ENCODE measurements around the gene RPL29.

The RPL29 gene

DNA sequence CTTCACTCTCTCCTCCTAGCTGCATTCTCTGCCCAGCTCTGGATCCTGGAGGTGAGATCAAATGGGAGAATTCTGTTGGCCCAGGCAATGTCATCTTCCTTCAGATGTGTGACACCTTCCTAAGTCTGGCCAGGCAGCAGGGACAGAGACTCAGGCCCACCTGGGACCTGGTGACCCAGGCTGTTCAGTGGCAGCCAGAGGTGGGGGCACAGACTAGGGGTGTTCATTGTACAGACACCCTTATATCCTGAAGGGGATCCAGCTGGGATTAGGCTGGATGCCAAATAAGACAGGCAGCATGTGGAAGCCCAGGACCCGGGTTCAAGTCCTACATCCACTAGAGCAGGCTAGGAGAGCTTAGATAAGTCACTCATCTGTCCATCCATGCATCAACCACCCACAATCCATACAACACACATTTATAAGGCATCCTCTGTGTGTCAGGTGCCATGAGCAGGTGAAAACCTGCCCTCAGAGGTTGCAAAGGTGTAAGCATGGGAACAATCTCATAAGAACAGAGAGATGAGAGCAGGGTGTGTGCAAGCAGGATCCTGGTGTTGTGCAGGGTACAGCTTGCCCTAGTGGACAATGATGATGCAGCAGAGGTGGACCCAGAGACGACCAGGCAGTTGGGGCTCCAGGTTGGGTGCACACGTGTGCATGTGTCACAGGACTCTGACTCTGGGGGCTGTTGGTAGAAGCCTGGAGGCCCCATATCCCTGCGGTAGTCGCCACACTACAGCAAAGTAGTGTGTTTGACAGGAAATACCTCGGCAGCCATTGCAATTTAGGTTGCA lies 18.3 kb upstream of the RPL29 start:
- no peaks in the 10 kb centered on the region for H3K9me3 ChIP-seq (ENCODE audit: insufficient read depth, low read length)
- peaks cover 15% of the 10 kb centered on the region for H3K4me1 ChIP-seq (ENCODE audit: insufficient read depth, insufficient read length)
- no peaks in the 10 kb centered on the region for H3K36me3 ChIP-seq (ENCODE audit: insufficient read depth, insufficient read length, low read length)
- DNase-seq (ENCODE audit: low read depth, low spot score), result no peak
- no peaks in the 10 kb centered on the region for H3K27me3 ChIP-seq (ENCODE audit: insufficient read depth, insufficient read length)
- H3K4me3 ChIP-seq (ENCODE audit: insufficient read length, low read depth), result no peak overlapping the region
- TF ChIP-seq ZNF274 (IDR thresholded peaks at IDR 0.05; ENCODE audit: low read depth, low read length) (no peak), SUZ12 (IDR thresholded peaks at IDR 0.05; ENCODE audit: extremely low read depth, insufficient read depth, insufficient read length) (no peak), YY1 (IDR thresholded peaks at IDR 0.05; ENCODE audit: insufficient read depth, insufficient read length) (no peak)
- H3K9ac ChIP-seq (ENCODE audit: insufficient read length, low read depth), result no peak overlapping the region

GRCh38 chr3:52012699-52013098 lies 17.0 kb upstream of the RPL29 start:
- DNase-seq (ENCODE audit: low read depth, low spot score), result no peak
- Histone ChIP-seq H3K36me3 (ENCODE audit: insufficient read depth, insufficient read length, low read length) (no peaks in the 10 kb centered on the region), H3K9ac (ENCODE audit: insufficient read length, low read depth) (no peak overlapping the region), H3K27me3 (ENCODE audit: insufficient read depth, insufficient read length) (no peaks in the 10 kb centered on the region), H3K9me3 (ENCODE audit: insufficient read depth, low read length) (no peaks in the 10 kb centered on the region), H3K4me3 (ENCODE audit: insufficient read length, low read depth) (no peak overlapping the region), H3K4me1 (ENCODE audit: insufficient read depth, insufficient read length) (peaks cover 14% of the 10 kb centered on the region)
- no peak for TF ChIP-seq ZNF274 (IDR thresholded peaks at IDR 0.05; ENCODE audit: low read depth, low read length)
- TF ChIP-seq SUZ12 (IDR thresholded peaks at IDR 0.05; ENCODE audit: extremely low read depth, insufficient read depth, insufficient read length), result no peak
- no peak for TF ChIP-seq YY1 (IDR thresholded peaks at IDR 0.05; ENCODE audit: insufficient read depth, insufficient read length)

GRCh38 chr3:52010431-52010830 lies 14.7 kb upstream of the RPL29 start:
- Histone ChIP-seq H3K4me1 (ENCODE audit: insufficient read depth, insufficient read length) (peaks cover 21% of the 10 kb centered on the region), H3K9ac (ENCODE audit: insufficient read length, low read depth) (no peak overlapping the region), H3K4me3 (ENCODE audit: insufficient read length, low read depth) (no peak overlapping the region), H3K36me3 (ENCODE audit: insufficient read depth, insufficient read length, low read length) (no peaks in the 10 kb centered on the region), H3K27me3 (ENCODE audit: insufficient read depth, insufficient read length) (no peaks in the 10 kb centered on the region), H3K9me3 (ENCODE audit: insufficient read depth, low read length) (no peaks in the 10 kb centered on the region)
- TF ChIP-seq YY1 (IDR thresholded peaks at IDR 0.05; ENCODE audit: insufficient read depth, insufficient read length) (no peak), ZNF274 (IDR thresholded peaks at IDR 0.05; ENCODE audit: low read depth, low read length) (no peak), SUZ12 (IDR thresholded peaks at IDR 0.05; ENCODE audit: extremely low read depth, insufficient read depth, insufficient read length) (no peak)
- no peak for DNase-seq (ENCODE audit: low read depth, low spot score)

DNA sequence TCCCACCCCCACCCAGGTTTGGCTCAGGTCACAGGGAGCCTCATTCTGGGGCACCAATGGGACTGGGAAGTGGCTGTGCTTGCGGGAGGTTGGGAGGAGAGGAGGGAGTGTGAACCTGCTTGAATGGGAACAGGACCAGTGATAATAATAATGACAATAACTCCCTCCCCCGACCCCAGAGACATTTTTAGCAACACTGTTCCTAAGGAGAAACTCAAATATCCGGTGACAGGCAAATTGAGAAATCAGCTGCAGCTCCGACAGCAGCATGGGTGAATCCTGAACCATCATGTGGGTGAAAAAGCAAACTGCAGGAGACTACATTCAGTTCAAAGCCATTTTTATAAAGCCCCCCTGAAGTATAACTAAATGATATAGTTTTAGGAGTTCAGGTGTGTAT lies 11.6 kb upstream of the RPL29 start:
- TF ChIP-seq YY1 (IDR thresholded peaks at IDR 0.05; ENCODE audit: insufficient read depth, insufficient read length) (no peak), SUZ12 (IDR thresholded peaks at IDR 0.05; ENCODE audit: extremely low read depth, insufficient read depth, insufficient read length) (no peak), ZNF274 (IDR thresholded peaks at IDR 0.05; ENCODE audit: low read depth, low read length) (no peak)
- Histone ChIP-seq H3K4me1 (ENCODE audit: insufficient read depth, insufficient read length) (peaks cover 26% of the 10 kb centered on the region), H3K4me3 (ENCODE audit: insufficient read length, low read depth) (no peak overlapping the region), H3K36me3 (ENCODE audit: insufficient read depth, insufficient read length, low read length) (no peaks in the 10 kb centered on the region), H3K27me3 (ENCODE audit: insufficient read depth, insufficient read length) (peaks cover 13% of the 10 kb centered on the region), H3K9ac (ENCODE audit: insufficient read length, low read depth) (no peak overlapping the region), H3K9me3 (ENCODE audit: insufficient read depth, low read length) (no peaks in the 10 kb centered on the region)
- DNase-seq (ENCODE audit: low read depth, low spot score), result no peak

DNA sequence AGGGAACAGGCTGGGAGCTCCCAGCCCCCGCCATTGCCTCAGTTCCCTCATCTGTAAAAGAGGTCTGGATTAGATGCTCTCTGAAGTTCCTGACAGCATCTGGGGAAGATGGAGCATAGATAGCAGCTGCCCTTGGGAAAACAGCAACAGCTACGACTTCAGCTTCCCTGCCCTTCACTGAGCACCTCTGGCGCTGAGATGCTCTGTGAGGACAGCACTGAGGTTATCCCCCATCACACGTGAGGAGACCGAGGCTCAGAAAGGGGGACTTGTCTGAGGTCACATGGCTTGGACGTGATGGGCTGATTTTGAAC lies 11.1 kb upstream of the RPL29 start:
- H3K4me3 ChIP-seq (ENCODE audit: insufficient read length, low read depth), result no peak overlapping the region
- no peak for TF ChIP-seq ZNF274 (IDR thresholded peaks at IDR 0.05; ENCODE audit: low read depth, low read length)
- TF ChIP-seq SUZ12 (IDR thresholded peaks at IDR 0.05; ENCODE audit: extremely low read depth, insufficient read depth, insufficient read length), result no peak
- TF ChIP-seq YY1 (IDR thresholded peaks at IDR 0.05; ENCODE audit: insufficient read depth, insufficient read length), result no peak
- no peaks in the 10 kb centered on the region for H3K9me3 ChIP-seq (ENCODE audit: insufficient read depth, low read length)
- peak overlapping the region; percentile 59 for H3K9ac ChIP-seq (ENCODE audit: insufficient read length, low read depth)
- peaks cover 17% of the 10 kb centered on the region for H3K27me3 ChIP-seq (ENCODE audit: insufficient read depth, insufficient read length)
- no peaks in the 10 kb centered on the region for H3K36me3 ChIP-seq (ENCODE audit: insufficient read depth, insufficient read length, low read length)
- DNase-seq (ENCODE audit: low read depth, low spot score), result no peak
- H3K4me1 ChIP-seq (ENCODE audit: insufficient read depth, insufficient read length), result peaks cover 29% of the 10 kb centered on the region

GRCh38 chr3:52006017-52006819 lies 10.5 kb upstream of the RPL29 start:
- Histone ChIP-seq H3K27me3 (ENCODE audit: insufficient read depth, insufficient read length) (peaks cover 18% of the 10 kb centered on the region), H3K4me1 (ENCODE audit: insufficient read depth, insufficient read length) (peaks cover 31% of the 10 kb centered on the region), H3K4me3 (ENCODE audit: insufficient read length, low read depth) (no peak overlapping the region), H3K9me3 (ENCODE audit: insufficient read depth, low read length) (no peaks in the 10 kb centered on the region), H3K36me3 (ENCODE audit: insufficient read depth, insufficient read length, low read length) (no peaks in the 10 kb centered on the region), H3K9ac (ENCODE audit: insufficient read length, low read depth) (peak overlapping the region; percentile 59)
- DNase-seq (ENCODE audit: low read depth, low spot score), result no peak
- TF ChIP-seq YY1 (IDR thresholded peaks at IDR 0.05; ENCODE audit: insufficient read depth, insufficient read length), result no peak
- TF ChIP-seq ZNF274 (IDR thresholded peaks at IDR 0.05; ENCODE audit: low read depth, low read length), result no peak
- no peak for TF ChIP-seq SUZ12 (IDR thresholded peaks at IDR 0.05; ENCODE audit: extremely low read depth, insufficient read depth, insufficient read length)

- peak overlapping the region; percentile 59 for H3K9ac ChIP-seq (ENCODE audit: insufficient read length, low read depth)
- H3K4me3 ChIP-seq (ENCODE audit: insufficient read length, low read depth), result peak overlapping the region; percentile 8
- no peaks in the 10 kb centered on the region for H3K36me3 ChIP-seq (ENCODE audit: insufficient read depth, insufficient read length, low read length)
- TF ChIP-seq SUZ12 (IDR thresholded peaks at IDR 0.05; ENCODE audit: extremely low read depth, insufficient read depth, insufficient read length), result no peak
- TF ChIP-seq ZNF274 (IDR thresholded peaks at IDR 0.05; ENCODE audit: low read depth, low read length), result no peak
- no peak for TF ChIP-seq YY1 (IDR thresholded peaks at IDR 0.05; ENCODE audit: insufficient read depth, insufficient read length)
- peak; percentile 59 for DNase-seq (ENCODE audit: low read depth, low spot score)
- H3K27me3 ChIP-seq (ENCODE audit: insufficient read depth, insufficient read length), result peaks cover 18% of the 10 kb centered on the region
- H3K9me3 ChIP-seq (ENCODE audit: insufficient read depth, low read length), result no peaks in the 10 kb centered on the region
- peaks cover 31% of the 10 kb centered on the region for H3K4me1 ChIP-seq (ENCODE audit: insufficient read depth, insufficient read length)
Measured at GRCh38 chr3:52005571-52005986, 9.9 kb upstream of the RPL29 start.

Measured in NT2/D1 (cell line).